ENCODE results near the gene AP5B1.
A peak's percentile ranks its signal among the peaks of the same experiment; 100 is the strongest.
"Not testable (repeated sequence)": the region's sequence is repeated elsewhere in the genome, so short reads cannot be mapped to it uniquely, and the experiment has no call there.

AP5B1 gene

GRCh38 chr11:65762816-65763215 lies 18.0 kb downstream of the AP5B1 start:
- not testable (repeated sequence) for DNase-seq

GRCh38 chr11:65762169-65762568 lies 18.6 kb downstream of the AP5B1 start:
- DNase-seq: not testable (repeated sequence)

GRCh38 chr11:65745049-65745448 lies 35.7 kb downstream of the AP5B1 start:
- DNase-seq: no peak

GRCh38 chr11:65744699-65745042 lies 36.1 kb downstream of the AP5B1 start:
- DNase-seq: no peak

GRCh38 chr11:65744026-65744698 lies 36.6 kb downstream of the AP5B1 start:
- peak in 1 of 2 donors; percentile 30 for DNase-seq

GRCh38 chr11:65743681-65744025 lies 37.1 kb downstream of the AP5B1 start:
- no peak for DNase-seq

GRCh38 chr11:65742353-65742752 lies 38.4 kb downstream of the AP5B1 start:
- no peak for DNase-seq

- DNase-seq: no peak
These were observed 39.6 kb downstream of the AP5B1 start for GRCh38 chr11:65741185-65741584.

GRCh38 chr11:65739022-65739421 lies 41.8 kb downstream of the AP5B1 start:
- no peak for DNase-seq

- no peak for DNase-seq
These were observed 44.0 kb downstream of the AP5B1 start for GRCh38 chr11:65736810-65737209.

- DNase-seq: not testable (repeated sequence)
These were observed 45.7 kb downstream of the AP5B1 start for GRCh38 chr11:65735111-65735510.

GRCh38 chr11:65730461-65730860 lies 50.3 kb downstream of the AP5B1 start:
- DNase-seq: no peak

GRCh38 chr11:65727865-65728264 lies 52.9 kb downstream of the AP5B1 start:
- DNase-seq: no peak

GRCh38 chr11:65726660-65727059 lies 54.1 kb downstream of the AP5B1 start:
- no peak for DNase-seq
